GM10847 (cell line): ENCODE results near the gene DSCAML1.

Source experiments
- POLR2A ChIP-seq: IDR thresholded peaks from 2 replicates; pipeline ENCODE4 v1.6.1; 2011; ENCODE audit not compliant: insufficient read length; ENCODE audit errors: extremely low read depth

The DSCAML1 gene

DNA sequence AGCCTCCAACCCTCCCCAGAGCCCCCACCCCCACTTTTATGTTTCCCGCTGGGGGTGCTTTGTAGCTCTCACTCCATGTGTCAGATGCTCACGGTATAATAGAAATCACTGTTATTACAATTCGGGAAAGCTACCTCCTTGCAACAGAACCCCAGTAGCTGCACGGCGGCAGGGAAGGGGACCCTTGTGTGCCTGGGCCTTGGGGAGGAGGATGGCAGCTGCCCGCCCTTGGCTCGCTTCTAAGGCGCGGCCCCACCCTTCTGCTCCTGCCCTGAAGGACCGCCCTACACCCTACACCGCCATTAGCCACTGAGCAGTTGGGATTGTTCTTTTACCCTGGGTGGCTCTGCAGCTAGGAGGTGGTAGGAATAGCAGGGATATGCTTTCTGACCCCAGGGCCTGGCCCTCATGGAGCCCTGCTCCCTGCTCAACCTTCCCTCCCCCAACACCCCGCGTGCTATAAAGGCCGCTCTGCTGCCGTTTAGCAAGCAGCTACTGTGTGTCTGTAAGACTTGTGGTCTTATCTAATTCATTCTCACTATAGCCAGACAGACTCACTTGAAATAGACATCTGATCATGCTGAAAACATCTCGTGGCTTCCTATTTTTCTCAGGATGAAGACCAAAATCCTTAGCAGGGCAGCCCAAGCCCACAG is 249.7 kb downstream of the DSCAML1 start:
- TF ChIP-seq POLR2A, result no peak

DNA sequence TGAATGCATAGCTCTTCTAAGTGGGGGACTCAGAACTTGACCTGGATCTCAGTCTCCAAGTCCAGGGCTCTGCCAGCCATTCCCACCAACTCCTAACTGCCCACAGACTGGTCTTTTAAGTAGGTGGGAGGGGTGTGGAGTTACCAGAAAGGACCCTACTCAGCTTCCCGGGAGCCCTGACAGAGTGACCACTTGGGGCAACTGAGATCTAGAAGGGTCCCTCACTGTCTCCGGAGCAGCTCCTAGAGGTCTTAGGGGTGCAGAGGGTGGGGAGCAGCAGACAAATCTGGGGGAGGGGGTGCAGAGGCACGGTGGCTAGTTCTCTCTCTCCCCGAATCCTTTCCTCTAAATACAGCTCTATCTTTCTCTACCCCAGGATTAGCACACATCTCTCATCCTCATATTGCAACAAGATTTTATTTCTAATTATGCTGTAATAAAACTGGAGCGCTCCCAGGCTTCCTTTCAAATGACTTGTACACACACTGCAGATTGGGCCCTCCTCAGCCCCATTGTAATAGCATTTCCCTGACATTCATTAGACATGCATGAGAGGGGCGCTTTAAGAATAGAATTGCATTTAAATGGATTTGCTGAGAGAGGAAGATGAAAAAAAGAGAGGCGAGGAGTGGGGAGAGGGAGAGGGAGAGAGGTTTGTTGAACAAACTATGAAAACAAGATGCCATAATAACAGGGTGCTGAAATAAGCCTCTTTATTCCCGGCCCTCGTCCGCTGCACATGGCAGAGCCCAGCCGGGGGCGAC is 250.4 kb downstream of the DSCAML1 start:
- TF ChIP-seq POLR2A, result no peak

DNA sequence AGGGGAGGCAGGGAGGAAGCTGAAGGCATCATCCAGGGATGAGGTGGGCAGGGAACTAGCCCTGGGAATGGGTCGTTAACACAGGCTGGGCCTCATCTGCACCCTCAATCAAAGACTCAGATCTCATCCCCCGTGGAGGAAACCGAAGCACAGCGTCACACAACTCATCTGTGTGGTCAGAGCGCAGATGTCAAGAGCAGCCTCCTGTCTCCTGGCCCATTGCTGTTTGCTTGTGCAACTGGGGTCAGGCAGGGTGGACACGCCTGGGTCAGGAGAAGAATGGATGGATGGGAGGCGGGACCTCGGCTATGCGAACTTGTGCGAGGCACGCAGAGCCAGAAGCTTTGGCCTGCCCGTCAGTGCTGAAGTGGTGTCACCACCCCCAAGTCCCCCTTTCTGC is 251.3 kb downstream of the DSCAML1 start:
- no peak for TF ChIP-seq POLR2A

DNA sequence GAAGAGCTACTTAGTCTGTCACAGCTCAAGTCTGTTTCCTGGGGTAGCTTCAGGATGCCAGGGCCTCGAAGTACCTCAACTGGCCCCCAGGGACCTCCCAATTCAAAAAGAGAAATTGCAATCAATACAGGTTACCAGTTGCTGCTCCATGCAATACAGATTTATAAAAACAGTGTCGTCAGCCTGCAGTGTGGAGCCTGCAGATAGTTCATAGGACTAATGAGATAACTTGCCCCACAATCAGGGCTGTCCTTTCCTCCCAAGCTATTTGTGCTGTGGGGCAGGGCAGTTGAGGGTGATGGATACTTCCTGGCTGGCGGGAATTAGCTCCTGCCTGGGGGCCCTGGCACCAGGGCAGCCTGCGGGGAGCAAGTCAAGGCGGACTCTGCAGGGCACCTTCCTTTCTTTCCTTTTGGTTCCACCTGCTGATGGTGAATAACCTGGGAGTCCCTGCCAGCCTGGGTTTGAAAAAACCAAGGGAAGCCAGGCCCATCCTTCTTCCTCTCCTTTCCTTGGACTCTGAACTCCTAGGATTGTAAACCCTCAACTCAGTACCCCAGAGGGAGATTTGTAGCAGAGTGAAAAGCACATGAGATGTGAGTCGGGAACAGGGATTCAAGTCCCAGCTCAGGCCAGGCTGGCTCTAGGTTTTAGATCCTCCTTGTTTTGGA is 252.8 kb downstream of the DSCAML1 start:
- TF ChIP-seq POLR2A, result no peak

DNA sequence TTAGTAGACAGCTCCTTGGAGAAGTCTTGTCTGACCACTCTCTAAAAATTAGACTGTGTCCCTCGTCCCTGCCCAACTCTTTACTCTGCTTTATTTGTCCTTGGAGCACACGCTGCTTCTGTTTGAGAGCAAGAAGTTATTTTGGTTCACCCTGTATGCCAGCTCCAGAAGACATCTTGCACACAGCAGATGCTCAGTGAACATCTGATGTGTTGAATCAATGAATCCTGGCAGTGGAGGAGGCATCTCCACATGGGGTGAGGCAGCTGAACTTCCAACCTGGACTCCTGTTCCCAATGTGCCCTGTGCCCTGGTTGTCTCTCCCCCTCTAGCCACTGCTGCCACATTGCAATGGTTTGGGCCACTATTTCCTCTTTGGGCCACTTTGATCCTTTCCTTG is 255.8 kb downstream of the DSCAML1 start:
- TF ChIP-seq POLR2A, result no peak

DNA sequence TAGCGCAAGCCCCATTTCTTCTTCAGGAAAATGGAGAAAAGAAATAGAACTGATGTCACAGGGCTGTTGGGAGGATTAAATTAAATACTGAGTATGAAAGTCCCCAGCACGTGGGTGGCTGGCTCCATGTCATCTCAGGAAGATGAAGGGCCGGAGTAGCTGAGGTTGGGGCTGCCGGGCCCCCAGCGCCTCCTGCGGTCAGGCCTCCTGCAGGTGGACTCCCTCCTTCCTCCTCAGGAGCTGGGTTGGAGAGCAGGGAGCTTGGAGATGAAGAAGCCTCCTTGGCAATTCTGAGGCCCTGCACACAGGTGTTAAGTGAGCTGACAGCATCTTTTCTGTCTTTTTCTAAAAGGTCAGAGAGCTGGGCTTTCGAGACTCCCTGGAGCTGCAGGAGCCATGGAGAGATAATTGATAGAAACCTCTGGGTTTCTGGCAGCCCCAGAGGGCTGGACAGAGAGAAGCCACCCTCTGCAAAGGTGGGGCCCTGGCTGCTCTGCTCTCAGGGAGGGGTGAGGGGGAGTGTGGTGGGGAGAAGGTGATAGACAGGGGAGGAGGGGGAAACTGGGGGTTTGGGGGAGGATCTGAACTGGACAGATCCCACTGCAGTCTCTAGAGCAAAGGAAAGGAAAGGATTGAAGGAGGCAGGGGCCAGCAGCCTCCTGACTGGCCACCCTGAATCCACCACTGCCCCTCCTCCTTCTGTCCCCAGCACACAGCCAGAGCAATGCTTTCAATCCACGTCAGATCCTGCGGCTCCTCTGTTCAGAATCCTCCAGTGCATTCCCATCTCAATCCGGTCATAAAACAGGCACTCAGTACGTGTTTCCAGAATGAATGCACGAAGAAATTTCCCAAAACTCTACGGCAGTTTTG is 258.5 kb downstream of the DSCAML1 start:
- TF ChIP-seq POLR2A, result no peak

DNA sequence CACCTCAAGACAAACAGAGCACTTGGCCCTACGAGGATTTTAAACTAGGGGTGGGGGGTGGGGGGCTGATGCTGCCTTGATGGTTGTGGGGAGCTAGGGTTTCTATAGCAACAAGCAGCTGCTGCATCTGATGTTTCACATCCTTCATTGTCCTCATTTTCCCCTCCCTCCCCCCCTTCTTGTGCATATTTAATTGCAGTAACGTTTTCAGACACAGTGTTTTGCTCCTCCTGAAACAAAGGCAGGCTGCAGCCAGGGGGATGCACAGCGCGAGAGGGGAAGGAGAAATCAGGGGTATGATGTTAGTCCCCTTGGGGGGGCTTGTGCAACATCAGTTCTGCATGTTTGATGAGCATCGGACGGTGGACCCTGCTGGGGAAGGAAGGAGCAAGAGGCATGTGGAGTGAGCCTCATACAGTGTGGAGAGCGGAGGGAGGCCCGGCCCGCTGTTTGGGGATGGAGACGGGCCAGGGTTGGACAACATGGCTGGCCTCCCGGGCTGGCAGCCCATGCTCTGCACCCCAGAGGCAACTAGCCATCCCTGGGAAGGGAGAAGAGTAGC is 261.1 kb downstream of the DSCAML1 start:
- TF ChIP-seq POLR2A, result no peak

DNA sequence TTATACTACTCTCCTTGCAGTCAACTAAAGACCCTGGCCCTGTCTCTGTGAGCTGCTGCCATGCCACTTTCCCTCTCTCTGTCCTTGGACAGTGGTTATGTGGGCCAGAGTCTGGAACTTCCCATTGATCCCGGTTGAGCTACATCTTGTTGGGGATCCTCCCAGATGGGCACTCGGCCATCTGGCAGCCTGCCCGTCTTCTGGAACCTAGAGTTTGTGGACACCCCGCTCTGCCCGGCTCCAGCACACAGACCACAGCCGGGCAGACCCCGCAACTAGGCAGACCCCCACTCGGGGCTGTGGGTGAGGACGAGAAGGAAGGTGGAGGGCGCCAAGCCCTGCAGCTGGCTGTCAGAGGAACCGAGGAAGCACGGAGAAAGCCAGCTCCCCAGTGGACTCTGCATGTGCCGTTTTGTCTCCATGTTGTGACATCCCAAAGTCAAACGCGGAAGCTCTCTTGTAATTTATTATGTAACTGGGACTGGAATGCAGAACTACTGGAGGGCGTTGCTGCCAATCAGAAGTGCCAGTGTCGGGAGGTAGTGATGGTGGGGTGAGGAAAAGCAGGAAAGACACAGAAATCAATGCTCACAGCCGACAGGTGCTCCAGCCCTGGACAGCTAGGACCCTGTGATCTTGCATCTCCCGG is 261.7 kb downstream of the DSCAML1 start:
- TF ChIP-seq POLR2A, result no peak

DNA sequence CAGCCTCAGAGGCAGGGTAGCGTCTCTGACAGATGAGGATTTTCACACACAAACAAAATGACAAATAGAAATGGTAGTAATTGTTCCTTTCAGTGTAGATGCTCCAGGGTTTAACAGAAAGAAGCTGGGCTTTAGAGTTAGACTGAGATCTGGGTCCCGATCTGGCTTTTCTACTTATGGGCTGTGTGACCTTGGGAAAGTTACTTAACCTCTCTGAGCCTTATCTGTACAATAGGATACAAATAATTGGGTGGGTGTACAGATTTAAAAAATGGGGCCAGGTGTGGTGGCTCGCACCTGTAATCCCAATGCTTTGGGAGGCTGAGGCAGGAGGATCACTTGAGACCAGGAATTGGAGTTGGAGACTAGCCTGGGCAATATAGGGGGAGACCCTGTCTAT is 264.4 kb downstream of the DSCAML1 start:
- no peak for TF ChIP-seq POLR2A

DNA sequence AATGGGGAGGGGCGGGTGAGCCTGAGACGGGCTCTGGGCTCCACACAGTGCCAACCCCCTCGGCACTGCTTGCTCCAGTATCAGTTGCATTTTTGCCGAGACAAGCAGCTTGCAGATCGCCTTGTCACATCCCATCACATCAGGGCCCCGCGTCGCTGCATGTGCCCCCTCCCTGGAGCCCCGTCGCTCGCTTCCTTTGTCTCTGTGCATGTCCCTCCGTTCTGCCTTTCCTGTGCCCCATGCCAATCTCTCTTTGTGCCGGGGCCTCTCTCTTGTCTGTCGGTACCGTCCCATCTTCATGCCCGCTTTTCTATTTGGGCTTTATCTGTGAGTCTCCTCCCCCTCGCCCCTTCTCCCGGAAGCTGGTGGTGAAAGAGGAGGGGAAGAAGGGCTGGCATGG is 267.2 kb downstream of the DSCAML1 start:
- TF ChIP-seq POLR2A, result no peak

DNA sequence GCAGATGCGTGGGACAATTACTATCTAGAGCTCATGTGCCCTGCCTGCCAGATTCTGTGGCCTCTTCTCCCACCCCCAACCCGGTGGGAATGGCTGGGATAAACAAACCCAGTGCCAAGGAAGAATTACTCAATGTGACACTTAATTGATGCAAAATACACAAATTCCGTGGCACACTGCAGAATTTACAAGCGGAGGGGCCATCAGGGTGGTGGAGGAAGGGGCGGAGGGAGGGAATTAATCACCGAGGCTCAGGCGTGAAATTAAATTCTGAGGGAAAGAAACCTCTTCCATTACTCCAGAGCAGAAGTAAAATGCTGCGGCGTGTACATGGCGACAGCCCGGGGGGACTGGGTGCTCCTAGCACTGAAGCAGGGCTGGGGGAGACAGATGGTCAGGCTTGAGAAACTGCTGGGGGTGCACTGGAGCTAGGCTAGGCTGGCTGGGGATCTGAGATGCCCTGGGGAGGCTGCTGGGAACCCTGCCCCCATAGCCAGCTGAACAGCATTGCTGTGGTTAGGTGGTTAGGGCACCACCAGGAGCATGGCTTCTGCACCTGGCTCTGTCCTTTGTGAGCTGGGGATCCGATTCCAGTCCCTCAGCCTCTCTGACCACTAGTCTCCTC is 268.8 kb downstream of the DSCAML1 start:
- no peak for TF ChIP-seq POLR2A

DNA sequence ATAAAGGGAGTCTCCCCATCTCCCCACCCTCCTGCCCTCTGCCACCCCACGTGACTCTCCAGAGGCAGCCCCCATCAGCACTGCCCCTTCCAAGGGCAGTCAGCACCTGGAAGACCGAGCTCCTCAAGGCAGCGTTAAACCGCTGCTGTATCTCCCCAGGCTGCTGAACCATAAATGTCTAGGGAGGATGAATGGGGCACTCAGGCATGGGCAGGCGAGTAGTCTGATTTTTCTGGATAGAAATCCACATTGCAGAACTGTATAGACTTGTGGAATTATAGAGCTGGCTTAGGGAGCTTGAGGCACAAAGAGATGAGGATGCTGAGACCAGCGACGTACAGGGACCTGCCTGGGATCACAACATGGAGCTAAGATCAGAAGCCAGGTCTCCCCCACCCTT is 269.7 kb downstream of the DSCAML1 start:
- TF ChIP-seq POLR2A, result no peak

DNA sequence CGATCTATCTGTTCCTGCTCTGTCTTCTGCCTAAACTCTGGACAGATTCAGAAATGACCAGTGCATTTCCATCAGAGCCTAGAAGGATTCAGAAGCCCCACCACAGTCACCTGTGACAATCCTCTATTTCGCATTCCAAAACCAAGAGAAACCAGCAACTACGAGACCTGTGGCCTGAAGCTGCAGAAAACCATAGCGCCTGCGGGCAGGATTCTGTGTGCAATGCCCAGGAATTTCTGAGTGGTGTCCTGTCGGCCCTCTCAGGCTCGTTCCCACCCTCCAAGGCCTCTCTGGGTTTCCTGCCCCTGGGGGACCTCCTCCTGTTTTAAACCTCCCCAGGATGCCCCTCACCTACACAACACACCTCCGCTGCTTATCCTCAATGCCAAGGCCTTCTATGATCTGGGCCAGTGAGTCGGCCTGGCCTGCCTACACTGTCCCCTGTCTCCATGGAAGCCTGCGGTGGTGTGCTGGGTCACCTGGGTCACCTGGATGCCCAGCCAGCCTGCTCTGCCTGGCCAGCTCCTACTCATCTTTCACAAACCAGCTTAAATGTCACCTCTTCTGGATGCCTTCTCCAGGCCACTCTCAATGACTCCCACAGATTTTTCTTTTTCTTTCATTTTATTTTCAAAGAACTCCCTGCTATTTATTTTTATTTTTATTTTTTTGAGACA is 271.0 kb downstream of the DSCAML1 start:
- TF ChIP-seq POLR2A, result no peak

DNA sequence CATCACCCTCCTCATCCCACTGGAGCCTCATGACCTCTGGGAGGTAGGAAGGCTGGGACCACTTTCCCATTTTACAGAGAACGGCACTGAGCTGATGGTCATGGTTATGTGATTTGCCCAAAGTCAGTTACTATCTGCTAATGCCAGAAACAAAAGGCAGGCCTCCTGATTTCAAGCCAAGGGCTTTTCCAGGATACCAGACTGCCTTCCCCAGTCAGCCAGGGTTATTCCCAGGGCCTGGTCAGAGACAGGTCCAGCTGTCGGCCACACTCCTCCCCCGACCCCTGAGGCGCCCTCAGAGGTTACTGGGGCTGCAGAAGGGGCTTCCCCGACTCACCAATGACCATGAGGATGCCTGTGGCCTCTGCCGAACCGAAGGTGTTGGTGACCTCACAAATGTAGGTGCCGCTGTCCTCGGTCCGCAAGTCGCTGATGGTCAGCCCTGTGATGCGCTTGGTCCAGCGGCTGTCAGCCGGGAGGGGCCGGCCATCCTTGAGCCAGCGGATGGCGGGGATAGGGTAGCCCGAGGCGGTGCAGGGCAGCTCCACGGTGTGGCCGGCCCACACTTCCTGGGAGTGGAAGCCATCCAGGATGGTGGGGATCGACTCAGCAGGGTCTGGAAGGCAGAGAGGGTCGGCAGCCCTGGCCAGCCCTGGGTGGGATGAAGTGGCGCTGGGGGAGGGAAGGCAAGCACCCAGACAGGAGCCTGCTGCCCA is 272.4 kb downstream of the DSCAML1 start:
- no peak for TF ChIP-seq POLR2A
